Spinal cord (tissue), 10 donors: Measurements from ENCODE around the gene PRPSAP2. TPM values are rescaled to one million over a fixed set of nuclear protein-coding genes. Genes with fewer than 3 reads are reported as not detected.
"Not testable (repeated sequence)": the region's sequence is repeated elsewhere in the genome, so short reads cannot be mapped to it uniquely, and the experiment has no call there.

Experiments
- DNase-seq, 6 donors: peaks; one replicate each; pipeline versions ENCODE4 v3.0.0 to v3.0.0-alpha.2; 2013 to 2015; ENCODE audit warnings: low spot score in 6 of 6, low read depth in 4 of 6
- H3K27ac ChIP-seq: one replicate; pipeline ENCODE4 v1.5.1; 2013; ENCODE audit warnings: low read depth, low read length, control low read depth
- H3K27me3 ChIP-seq: one replicate; pipeline ENCODE4 v1.6.1; 2013; ENCODE audit warnings: low read length; ENCODE audit not compliant: control insufficient read depth, insufficient read depth
- H3K36me3 ChIP-seq: one replicate; pipeline ENCODE4 v1.6.1; 2013; ENCODE audit warnings: low read length; ENCODE audit not compliant: control insufficient read depth, insufficient read depth
- H3K4me1 ChIP-seq: one replicate; pipeline ENCODE4 v1.6.1; 2013; ENCODE audit warnings: low read length; ENCODE audit not compliant: control insufficient read depth, insufficient read depth
- H3K4me3 ChIP-seq: one replicate; pipeline ENCODE4 v1.5.1; 2013; ENCODE audit warnings: low read depth, low read length, control low read depth
- H3K9me3 ChIP-seq: one replicate; pipeline ENCODE4 v1.6.1; 2013; ENCODE audit warnings: low read length; ENCODE audit not compliant: control insufficient read depth, insufficient read depth
- WGBS: methylation state at CpG from one replicate; pipeline ENCODE4 v1.1.5; 2013; ENCODE audit warnings: missing lambda C conversion rate; ENCODE audit not compliant: insufficient coverage; 5-methylcytosine and 5-hydroxymethylcytosine counted together
- polyA plus RNA-seq, 2 donors: library from polyadenylated mRNA; unstranded; fragments of 120-200 nt; gene quantifications; one replicate each; pipeline ENCODE4 v1.2.1, GENCODE V29; 2013; ENCODE audit not compliant: insufficient read length in 2 of 2
- total RNA-seq, 2 donors: library from RNA; depleted of rRNA in 1 of 2; stranded (reverse); fragments of 120-200 nt in 1 of 2; fragments of >200 nt in 1 of 2; gene quantifications; one replicate each; pipeline versions ENCODE4 v1.2.3 to v1.2.4, GENCODE V29; 2013 to 2014
- donor health status: healthy.

The PRPSAP2 gene
- total and polyA plus RNA-seq, 4 donors = 62.2 to 96.1 (median 75.3) TPM

DNA sequence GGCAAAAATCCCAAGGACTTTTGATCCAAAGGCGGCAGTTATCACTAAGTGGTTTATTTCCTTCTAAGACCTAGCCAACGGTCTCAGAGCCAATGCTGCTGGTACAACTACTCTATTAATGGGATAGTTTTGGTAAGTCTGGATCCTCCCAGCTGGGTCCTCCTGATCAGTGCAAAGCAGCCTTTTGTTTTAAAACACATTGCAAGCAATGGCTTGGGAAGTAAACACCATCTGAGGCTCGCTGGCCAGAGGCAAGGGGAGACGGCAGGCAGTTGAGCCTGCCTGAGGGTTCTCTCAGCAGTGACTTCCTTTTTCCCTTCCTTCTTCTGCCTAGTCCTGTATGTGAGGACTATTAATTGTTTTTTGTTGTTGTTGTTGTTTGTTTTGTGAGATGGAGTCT, 92.4 kb downstream of the PRPSAP2 start:
- no peak for DNase-seq
- WGBS = 53% methylated on average over 3 of the region's 4 CpGs
- Histone ChIP-seq H3K36me3 (no peaks in the 10 kb centered on the region), H3K27me3 (no peaks in the 10 kb centered on the region), H3K4me1 (no peaks in the 10 kb centered on the region), H3K4me3 (no peak overlapping the region), H3K9me3 (no peaks in the 10 kb centered on the region), H3K27ac (no peak overlapping the region)

DNA sequence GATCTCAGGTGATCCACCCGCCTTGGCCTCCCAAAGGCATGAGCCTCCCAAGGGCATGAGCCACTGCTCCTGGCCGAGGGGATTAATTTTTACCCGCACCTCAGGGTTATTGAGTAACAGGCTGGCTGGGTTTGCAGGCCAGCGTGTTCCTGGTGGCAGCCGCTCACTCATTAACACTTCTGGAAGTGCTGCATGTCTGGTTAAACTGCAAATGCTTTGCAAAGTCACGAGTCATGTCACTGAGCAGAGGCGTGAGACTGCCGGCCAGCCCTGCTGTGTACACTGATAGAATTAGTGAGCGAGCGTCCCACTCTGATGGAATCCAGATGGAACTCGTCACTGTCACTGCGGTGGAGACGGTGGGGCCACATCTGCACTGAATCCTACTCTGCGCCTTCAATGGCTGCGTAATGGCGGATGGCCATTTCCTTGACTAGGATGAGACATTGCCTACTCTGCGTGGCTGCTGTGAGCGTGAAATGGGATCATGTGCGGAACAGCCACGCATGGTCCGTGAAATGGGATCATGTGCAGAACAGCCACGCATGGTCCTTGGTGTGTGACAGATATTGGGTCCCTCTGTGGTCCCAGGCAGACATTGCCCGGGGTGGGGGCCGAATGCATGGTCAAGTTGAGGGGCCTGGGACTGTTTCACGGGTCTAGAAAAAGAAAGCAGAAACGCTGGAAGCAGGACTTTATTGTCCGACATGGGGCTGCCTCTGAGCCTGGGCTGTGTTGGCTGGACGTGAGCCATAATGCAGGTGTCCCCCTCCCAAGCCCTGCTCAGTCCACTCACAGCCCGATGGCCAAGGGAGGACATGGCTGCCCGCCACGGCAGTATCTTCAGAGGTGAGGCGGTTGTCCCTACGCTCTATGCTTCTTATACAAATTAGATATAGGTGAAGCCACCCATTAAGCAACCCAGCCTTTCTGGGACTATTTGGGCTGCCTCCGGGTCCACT, 93.3 kb downstream of the PRPSAP2 start:
- H3K36me3 ChIP-seq = no peaks in the 10 kb centered on the region
- WGBS = 83% methylated on average over 34 of the region's 34 CpGs
- no peaks in the 10 kb centered on the region for H3K27me3 ChIP-seq
- no peaks in the 10 kb centered on the region for H3K4me1 ChIP-seq
- no peak overlapping the region for H3K4me3 ChIP-seq
- H3K9me3 ChIP-seq = no peaks in the 10 kb centered on the region
- no peak for DNase-seq
- H3K27ac ChIP-seq = no peak overlapping the region

DNA sequence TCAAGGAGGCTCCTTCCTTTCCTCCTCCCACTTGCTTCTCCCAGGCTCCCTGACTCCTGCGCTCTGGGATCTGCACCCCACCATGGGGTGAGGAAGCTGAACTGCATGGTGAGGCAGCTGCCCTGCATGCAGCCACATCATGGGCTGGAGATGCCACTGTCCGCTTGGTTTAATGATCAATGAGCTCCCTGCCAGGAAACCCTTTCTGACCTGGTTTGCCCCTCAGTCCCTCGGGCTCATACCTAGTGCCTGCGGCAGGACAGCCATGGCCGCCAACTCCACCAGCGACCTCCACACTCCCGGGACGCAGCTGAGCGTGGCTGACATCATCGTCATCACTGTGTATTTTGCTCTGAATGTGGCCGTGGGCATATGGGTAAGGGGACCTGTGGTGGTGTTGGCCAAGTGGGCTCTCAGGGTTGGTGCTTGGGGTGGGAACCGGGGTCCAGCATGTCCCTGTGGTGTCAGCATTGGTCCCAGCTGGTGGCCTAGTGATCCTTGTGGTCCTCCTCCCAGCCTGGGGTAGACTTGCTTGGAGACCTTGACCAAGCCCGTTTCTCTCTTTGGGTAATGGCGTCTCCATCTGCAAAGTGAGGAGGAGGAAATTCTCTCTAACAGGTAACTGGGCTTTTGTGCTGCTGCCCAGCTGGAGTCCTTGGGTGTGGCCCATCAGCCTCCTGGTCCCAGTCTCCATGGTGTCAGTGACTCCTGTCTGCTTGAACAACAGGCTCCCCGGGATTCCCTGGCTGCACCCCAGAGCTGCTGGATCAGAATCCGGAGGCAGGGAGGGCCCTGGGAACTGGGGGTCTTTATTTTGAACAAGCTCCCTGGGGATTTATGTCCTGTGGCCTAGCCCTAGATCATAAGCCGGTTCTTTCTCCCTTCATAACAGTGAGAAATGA, 94.3 kb downstream of the PRPSAP2 start, which contains the start of gene SLC5A10:
SLC5A10 (plus strand) TSS at position 225 of the 902 bp plus-strand sequence; CDS start at position 266, 41 bp downstream.
- WGBS = 82% methylated on average over 16 of the region's 17 CpGs
- H3K9me3 ChIP-seq = no peaks in the 10 kb centered on the region
- no peak within 1 kb of the TSS for H3K27ac ChIP-seq
- H3K36me3 ChIP-seq = no peaks in the 10 kb centered on the region
- no peaks in the 10 kb centered on the region for H3K4me1 ChIP-seq
- H3K4me3 ChIP-seq = no peak within 1 kb of the TSS
- DNase-seq = no peak
- H3K27me3 ChIP-seq = no peaks in the 10 kb centered on the region

DNA sequence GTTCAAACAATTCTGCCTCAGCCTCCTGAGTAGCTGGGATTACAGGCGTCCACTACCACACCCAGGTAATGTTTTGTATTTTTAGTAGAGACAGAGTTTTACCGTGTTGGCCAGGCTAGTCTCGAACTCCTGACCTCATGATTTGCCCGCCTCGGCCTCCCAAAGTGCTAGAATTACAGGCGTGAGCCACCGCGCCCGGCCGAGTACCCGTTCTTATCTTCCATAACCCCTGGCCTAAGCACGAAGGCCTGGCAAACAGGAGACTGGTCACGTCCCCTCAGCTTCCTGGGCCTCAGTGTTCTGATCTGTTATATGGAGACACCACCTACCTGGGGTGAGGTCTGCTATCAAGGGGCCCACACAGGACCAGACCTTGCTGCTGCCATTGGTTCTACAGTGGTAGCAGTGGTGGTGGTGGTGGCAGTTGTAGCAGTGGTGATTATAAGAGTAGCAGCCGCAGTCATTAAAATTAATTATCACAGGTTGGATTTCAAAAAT, 95.3 kb downstream of the PRPSAP2 start:
- no peak overlapping the region for H3K4me3 ChIP-seq
- no peaks in the 10 kb centered on the region for H3K27me3 ChIP-seq
- WGBS = 97% methylated on average over 11 of the region's 14 CpGs
- no peaks in the 10 kb centered on the region for H3K4me1 ChIP-seq
- no peak overlapping the region for H3K27ac ChIP-seq
- DNase-seq = no peak
- no peaks in the 10 kb centered on the region for H3K36me3 ChIP-seq
- H3K9me3 ChIP-seq = no peaks in the 10 kb centered on the region

DNA sequence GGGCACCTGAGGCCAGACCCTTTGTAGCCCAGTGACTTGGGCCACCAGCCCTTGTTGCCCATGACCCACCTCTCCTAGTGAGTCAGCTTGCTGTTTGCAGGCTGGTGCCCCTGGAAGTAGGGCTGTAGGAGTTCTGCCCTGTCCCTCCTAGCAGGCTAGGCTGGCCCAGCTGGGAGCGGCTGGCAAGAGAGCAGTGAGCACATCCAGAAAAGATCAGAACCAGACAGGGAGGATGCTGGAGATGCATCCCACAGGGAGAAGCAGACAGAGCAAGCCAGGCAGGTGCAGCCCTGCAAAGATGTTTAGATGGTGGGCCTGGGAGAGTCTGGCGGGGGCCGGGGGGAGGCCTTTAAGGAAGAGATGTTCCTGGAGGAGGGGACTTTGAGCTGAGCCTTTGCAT, 96.4 kb downstream of the PRPSAP2 start:
- H3K27me3 ChIP-seq = no peaks in the 10 kb centered on the region
- no peaks in the 10 kb centered on the region for H3K9me3 ChIP-seq
- no peak for DNase-seq
- no peaks in the 10 kb centered on the region for H3K4me1 ChIP-seq
- no peak overlapping the region for H3K27ac ChIP-seq
- WGBS = 85% methylated on average over 3 of the region's 3 CpGs
- H3K36me3 ChIP-seq = no peaks in the 10 kb centered on the region
- H3K4me3 ChIP-seq = no peak overlapping the region

DNA sequence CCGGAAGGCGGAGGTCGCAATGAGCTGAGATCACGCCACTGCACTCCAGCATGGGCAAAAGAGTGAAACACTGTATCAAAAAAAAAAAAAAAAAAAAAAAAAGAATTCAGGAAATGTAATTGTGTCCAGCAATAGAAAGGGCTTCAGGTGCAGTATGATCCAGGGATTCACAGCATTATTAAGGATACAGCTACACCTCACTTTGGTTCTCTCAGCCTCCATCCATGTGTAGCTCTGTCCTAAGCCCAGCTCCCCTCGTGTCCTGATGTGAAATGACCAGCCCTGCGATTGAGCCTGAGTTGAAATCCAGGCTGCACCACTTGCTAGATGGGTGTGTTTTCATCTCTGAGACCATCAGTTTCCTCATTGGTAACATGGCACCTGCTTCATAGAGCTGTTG, 97.1 kb downstream of the PRPSAP2 start:
- 96% methylated on average over 5 of the region's 6 CpGs for WGBS
- H3K4me3 ChIP-seq = no peak overlapping the region
- H3K9me3 ChIP-seq = no peaks in the 10 kb centered on the region
- DNase-seq = no peak
- no peaks in the 10 kb centered on the region for H3K4me1 ChIP-seq
- H3K27me3 ChIP-seq = no peaks in the 10 kb centered on the region
- H3K27ac ChIP-seq = no peak overlapping the region
- H3K36me3 ChIP-seq = no peaks in the 10 kb centered on the region

DNA sequence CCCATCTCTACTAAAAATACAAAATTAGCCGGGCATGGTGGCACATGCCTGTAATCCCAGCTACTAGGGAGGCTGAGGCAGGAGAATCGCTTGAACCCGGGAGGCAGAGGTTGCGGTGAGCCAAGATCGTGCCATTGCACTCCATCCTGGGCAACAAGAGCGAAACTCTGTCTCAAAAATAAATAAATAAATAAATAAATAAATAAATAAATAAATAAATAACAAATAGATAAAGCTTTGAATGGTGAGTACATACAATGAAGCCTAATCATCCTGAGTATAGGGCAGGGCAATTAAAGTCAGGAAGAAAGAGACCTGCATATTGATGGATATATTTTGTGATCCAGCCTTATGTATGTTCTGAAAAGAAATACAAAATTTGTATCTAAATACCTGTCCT, 98.1 kb downstream of the PRPSAP2 start:
- not testable (repeated sequence) for H3K4me1 ChIP-seq, DNase-seq, H3K9me3 ChIP-seq, H3K36me3 ChIP-seq, H3K27me3 ChIP-seq, H3K27ac ChIP-seq, H3K4me3 ChIP-seq
- no CpG with 5 or more reads among the region's 6 CpGs for WGBS

DNA sequence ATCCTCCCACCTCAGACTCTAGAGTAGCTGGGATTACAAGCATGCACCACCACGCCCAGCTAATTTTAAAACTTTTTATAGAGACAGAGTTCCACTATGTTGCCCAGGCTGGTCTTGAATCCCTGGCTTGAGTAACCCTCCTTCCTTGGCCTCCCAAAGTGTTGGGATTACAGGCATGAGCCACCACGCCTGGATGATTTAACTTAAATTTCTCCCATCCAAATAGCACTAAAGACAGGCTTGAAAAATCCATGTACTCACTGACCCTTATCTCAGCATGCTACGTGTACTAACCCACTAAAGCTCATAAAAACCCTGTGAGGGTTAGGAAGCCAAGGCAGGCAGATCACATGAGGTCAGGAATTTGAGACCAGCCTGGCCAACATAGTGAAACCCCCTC, 98.7 kb downstream of the PRPSAP2 start:
- no peak for DNase-seq
- Histone ChIP-seq H3K36me3 (no peaks in the 10 kb centered on the region), H3K4me3 (no peak overlapping the region), H3K27me3 (no peaks in the 10 kb centered on the region), H3K4me1 (no peaks in the 10 kb centered on the region), H3K9me3 (no peaks in the 10 kb centered on the region), H3K27ac (no peak overlapping the region)
- WGBS = 76% methylated on average over 2 of the region's 3 CpGs

DNA sequence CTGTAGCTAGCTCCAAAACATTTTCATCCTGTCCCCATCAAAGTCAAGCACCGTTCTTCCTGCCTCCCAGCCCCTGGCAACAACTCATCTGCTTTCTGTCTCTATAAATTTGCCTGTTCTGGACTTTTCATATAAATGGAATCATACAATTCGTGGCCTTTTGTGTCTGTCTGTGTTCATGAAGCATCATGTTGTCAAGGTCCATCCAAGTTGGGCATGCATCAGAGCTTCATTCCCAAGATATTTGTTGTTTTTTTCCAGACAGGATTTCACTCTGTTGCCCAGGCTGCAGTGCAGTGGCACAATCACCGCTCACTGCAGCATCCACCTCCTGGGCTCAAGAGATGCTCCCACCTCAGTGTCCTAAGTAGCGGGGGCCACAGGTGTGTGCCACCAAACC, 99.9 kb downstream of the PRPSAP2 start:
- no peaks in the 10 kb centered on the region for H3K4me1 ChIP-seq
- H3K27me3 ChIP-seq = no peaks in the 10 kb centered on the region
- H3K9me3 ChIP-seq = no peaks in the 10 kb centered on the region
- no peak overlapping the region for H3K27ac ChIP-seq
- H3K4me3 ChIP-seq = no peak overlapping the region
- WGBS = 90% methylated on average over 4 of the region's 4 CpGs
- H3K36me3 ChIP-seq = no peaks in the 10 kb centered on the region
- DNase-seq = no peak
